ENCODE measurements around the gene MELTF. TPM values are rescaled to one million over a fixed set of nuclear protein-coding genes. Genes with fewer than 3 reads are reported as not detected.

The MELTF gene
- total RNA-seq, 1 experiment from 2014 or later: 60.6 TPM

- in situ Hi-C loops (cut with HindIII; ENCODE audit: low pct_unique_long_range_greater_than_20kb, low sequenced_read_pairs): no loop called here
- DNase-seq (ENCODE audit: low read depth): no peak
Observed at GRCh38 chr3:197014942-197015575, 14.6 kb downstream of the MELTF start.

GRCh38 chr3:197014024-197014423 lies 15.6 kb downstream of the MELTF start:
- in situ Hi-C loops (cut with HindIII; ENCODE audit: low pct_unique_long_range_greater_than_20kb, low sequenced_read_pairs): no loop called here
- no peak for DNase-seq (ENCODE audit: low read depth)

GRCh38 chr3:197012540-197012883 lies 17.1 kb downstream of the MELTF start:
- in situ Hi-C loops (cut with HindIII; ENCODE audit: low pct_unique_long_range_greater_than_20kb, low sequenced_read_pairs): no loop called here

GRCh38 chr3:197011780-197012539 lies 17.7 kb downstream of the MELTF start:
- no peak for DNase-seq (ENCODE audit: low read depth)
- in situ Hi-C loops (cut with HindIII; ENCODE audit: low pct_unique_long_range_greater_than_20kb, low sequenced_read_pairs): no loop called here

More at GRCh38 chr3:197012540-197012883, 17.1 kb downstream of the MELTF start:
- no peak for DNase-seq (ENCODE audit: low read depth)

- no peak for DNase-seq (ENCODE audit: low read depth)
- in situ Hi-C loops (cut with HindIII; ENCODE audit: low pct_unique_long_range_greater_than_20kb, low sequenced_read_pairs): no loop called here
Observed at GRCh38 chr3:197010556-197011351, 18.9 kb downstream of the MELTF start.

GRCh38 chr3:197009532-197010019 lies 20.0 kb downstream of the MELTF start:
- in situ Hi-C loops (cut with HindIII; ENCODE audit: low pct_unique_long_range_greater_than_20kb, low sequenced_read_pairs): no loop called here
- DNase-seq (ENCODE audit: low read depth): no peak

- DNase-seq (ENCODE audit: low read depth): no peak
- in situ Hi-C loops (cut with HindIII; ENCODE audit: low pct_unique_long_range_greater_than_20kb, low sequenced_read_pairs): no loop called here
Observed at GRCh38 chr3:197008436-197009209, 21.0 kb downstream of the MELTF start.

GRCh38 chr3:197007953-197008352 lies 21.7 kb downstream of the MELTF start:
- no peak for DNase-seq (ENCODE audit: low read depth)
- in situ Hi-C loops (cut with HindIII; ENCODE audit: low pct_unique_long_range_greater_than_20kb, low sequenced_read_pairs): no loop called here

GRCh38 chr3:197007296-197007940 lies 22.2 kb downstream of the MELTF start:
- in situ Hi-C loops (cut with HindIII; ENCODE audit: low pct_unique_long_range_greater_than_20kb, low sequenced_read_pairs): no loop called here
- DNase-seq (ENCODE audit: low read depth): no peak

- DNase-seq (ENCODE audit: low read depth): no peak
- in situ Hi-C loops (cut with HindIII; ENCODE audit: low pct_unique_long_range_greater_than_20kb, low sequenced_read_pairs): no loop called here
Observed at GRCh38 chr3:197006860-197007259, 22.8 kb downstream of the MELTF start.

- in situ Hi-C loops (cut with HindIII; ENCODE audit: low pct_unique_long_range_greater_than_20kb, low sequenced_read_pairs): no loop called here
- DNase-seq (ENCODE audit: low read depth): no peak
Observed at GRCh38 chr3:197006446-197006845, 23.2 kb downstream of the MELTF start.

- in situ Hi-C loops (cut with HindIII; ENCODE audit: low pct_unique_long_range_greater_than_20kb, low sequenced_read_pairs): no loop called here
- no peak for DNase-seq (ENCODE audit: low read depth)
Observed at GRCh38 chr3:197003461-197004385, 25.9 kb downstream of the MELTF start.

GRCh38 chr3:197002701-197003454 lies 26.7 kb downstream of the MELTF start:
- peak; percentile 74 for DNase-seq (ENCODE audit: low read depth)

GRCh38 chr3:197001972-197002700 lies 27.5 kb downstream of the MELTF start:
- DNase-seq (ENCODE audit: low read depth): no peak
- in situ Hi-C loops (cut with HindIII; ENCODE audit: low pct_unique_long_range_greater_than_20kb, low sequenced_read_pairs): no loop called here

More at GRCh38 chr3:197002701-197003454, 26.7 kb downstream of the MELTF start:
- in situ Hi-C loops (cut with HindIII; ENCODE audit: low pct_unique_long_range_greater_than_20kb, low sequenced_read_pairs): no loop called here

- in situ Hi-C loops (cut with HindIII; ENCODE audit: low pct_unique_long_range_greater_than_20kb, low sequenced_read_pairs): no loop called here
- DNase-seq (ENCODE audit: low read depth): no peak
Observed at GRCh38 chr3:197001106-197001971, 28.3 kb downstream of the MELTF start.

Data from Caki2 (cell line).